GM19463 (cell line): ENCODE results near the gene PSMD14.
"Not testable (repeated sequence)": the region's sequence is repeated elsewhere in the genome, so short reads cannot be mapped to it uniquely, and the experiment has no call there.

Experiments used
- ATAC-seq: cut with Tn5 transposase; IDR thresholded peaks from one replicate; pipeline ENCODE4 v1.9.1; 2021; ENCODE audit warnings: mild to moderate bottlenecking, moderate library complexity; ENCODE audit not compliant: unreplicated experiment

Gene PSMD14

GRCh38 chr2:161332371-161332967, 24.2 kb downstream of the PSMD14 start:
- no peak for ATAC-seq

GRCh38 chr2:161335626-161336025, 27.4 kb downstream of the PSMD14 start:
- no peak for ATAC-seq

DNA sequence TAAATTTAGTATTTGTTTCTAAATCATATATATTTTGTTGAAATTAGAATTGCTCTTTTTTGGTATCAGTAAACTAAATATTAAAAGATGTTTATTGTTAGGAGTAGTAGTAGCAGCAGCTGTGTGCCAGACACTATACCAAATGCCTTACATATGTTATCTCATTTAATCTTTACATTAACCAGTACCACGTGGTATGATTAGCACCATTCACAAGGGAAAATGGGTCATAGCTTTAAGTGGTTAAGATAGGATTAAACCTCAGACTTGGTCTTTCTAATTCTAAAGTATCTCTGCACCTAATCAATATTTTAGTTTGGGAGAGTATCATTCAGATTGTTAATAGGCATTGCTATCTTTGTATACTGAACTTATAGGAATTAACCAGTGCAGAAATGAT, 29.0 kb downstream of the PSMD14 start:
- ATAC-seq, result no peak

DNA sequence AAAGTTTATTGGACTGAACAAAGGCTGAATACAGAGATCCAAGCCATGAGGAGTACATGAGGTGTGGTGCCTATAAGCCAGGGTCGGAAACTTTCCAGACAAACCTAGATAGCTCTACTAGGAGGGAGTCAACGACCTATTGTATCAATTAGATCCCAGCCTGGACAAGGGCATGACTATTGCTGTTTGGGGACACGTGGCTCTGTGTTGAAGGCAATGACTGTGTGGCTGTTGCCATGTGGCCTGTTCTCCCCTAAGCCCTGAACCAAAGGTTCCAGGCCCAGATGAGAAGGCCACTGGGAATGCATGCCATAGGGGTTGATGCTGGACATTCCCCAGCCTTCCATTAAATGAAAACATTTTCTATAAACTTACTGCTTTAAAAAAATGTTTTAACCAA, 31.3 kb downstream of the PSMD14 start:
- ATAC-seq, result not testable (repeated sequence)

GRCh38 chr2:161340930-161341413, 32.7 kb downstream of the PSMD14 start:
- ATAC-seq, result not testable (repeated sequence)

DNA sequence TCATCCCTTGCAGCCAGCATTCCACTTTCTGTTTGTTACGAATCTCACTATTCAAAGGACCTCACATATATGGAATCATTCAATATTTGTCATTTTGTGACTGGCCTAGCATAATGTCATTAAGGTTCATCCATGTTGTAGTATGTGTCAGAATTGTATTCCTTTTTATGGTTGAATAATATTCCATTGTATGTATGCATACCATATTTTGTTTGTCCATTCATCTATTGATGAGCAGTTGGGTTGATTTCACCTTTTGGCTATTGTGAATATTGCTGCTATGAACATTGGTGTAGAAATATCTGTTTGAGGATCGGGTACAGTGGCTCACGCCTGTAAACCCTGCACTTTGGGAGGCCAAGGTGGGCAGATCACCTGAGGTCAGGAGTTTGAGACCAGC, 35.0 kb downstream of the PSMD14 start:
- ATAC-seq, result no peak

DNA sequence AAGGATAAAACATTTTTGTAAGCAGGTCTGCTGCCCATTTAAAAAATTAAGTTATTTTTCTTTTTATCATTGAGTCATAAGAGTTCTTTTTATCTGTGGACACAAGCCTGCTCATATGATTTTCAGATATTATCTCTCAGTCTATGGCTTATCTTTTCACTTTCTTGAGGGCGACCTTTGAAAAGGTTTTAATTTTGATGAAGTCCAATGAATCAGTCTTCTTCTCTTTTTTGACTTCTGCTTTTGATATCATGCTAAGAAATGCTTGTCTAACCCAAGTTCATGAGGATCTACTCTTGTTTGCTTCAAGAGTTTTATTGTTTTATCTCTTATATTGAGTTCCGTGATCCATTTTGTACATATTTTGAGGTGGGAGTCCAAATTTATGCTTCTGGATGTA, 36.5 kb downstream of the PSMD14 start:
- ATAC-seq, result no peak

GRCh38 chr2:161351678-161352077, 43.5 kb downstream of the PSMD14 start:
- no peak for ATAC-seq

DNA sequence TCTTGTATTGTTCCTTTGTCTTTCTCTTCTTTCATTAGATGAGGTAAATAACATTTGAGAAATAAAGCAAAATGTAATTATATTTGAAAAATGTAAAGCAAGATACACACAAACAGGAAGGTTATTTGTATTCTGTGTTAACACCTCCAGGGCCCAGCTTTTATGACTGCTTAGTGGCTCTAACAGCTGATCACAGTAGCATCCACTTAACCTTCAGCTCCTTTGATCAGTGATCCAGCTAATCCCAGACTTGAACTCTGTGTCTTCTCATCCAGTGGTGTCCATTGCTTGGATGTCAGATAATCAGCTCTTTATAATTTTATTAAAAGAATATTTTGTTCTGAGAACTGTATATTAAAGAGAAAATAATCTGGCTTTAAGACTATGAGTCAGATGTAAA, 44.5 kb downstream of the PSMD14 start:
- ATAC-seq, result no peak

GRCh38 chr2:161353543-161353942, 45.3 kb downstream of the PSMD14 start:
- ATAC-seq, result no peak

DNA sequence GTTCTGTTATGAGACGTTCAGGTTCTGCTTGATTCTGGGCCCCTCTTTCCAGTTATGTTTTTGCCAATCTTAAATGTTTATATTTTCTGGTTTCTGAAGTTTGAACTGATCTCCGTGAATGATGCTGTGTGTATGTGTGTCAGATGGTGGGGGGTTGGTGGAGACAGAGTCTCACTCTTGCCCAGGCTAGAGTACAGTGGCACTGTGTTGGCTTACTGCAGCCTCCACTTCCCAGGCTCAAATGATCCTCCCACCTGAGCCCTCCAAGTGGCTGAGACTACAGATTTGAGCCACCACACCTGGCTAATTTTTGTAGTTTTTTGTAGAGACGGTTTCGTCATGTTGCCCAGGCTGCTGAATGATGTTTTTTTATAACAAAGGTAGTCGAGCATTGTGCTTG, 45.9 kb downstream of the PSMD14 start:
- no peak for ATAC-seq

GRCh38 chr2:161355106-161355505, 46.9 kb downstream of the PSMD14 start:
- ATAC-seq, result no peak

DNA sequence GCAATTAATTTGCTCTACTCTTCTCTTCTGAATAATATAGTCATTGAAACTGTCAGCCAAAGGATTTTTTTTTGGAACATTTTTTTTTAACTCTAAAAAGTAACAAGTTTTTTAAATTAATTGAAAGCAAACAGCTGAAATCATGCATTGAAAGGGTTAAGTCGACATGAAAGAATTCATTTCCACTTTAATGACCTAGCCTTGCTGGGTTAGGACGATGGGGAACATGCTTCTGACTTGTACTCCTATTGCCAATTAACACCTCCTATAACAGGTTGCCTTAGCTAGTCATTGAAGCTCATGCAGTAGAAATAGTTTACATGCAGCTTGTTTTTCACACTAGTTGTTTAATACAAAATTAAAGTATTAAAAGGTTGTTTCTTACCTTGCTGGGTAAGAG, 47.8 kb downstream of the PSMD14 start:
- ATAC-seq, result no peak

DNA sequence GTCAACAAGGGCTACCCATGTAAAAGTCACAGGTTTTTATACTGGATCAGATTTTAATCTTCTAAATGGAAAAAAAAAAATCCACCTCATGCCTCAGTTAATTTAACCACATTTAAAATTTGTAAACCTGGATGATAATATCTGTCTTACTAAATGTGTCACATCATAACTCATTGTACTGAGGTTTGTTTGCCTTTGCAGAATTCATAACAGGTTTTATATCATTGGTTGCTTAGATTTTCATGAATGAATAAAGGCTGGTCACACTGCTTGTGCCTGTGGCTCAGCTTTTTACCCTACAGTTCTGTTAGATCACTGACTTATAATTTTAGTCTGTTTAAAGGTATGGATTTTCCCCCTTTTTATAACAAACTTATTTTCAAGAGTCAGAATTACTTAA, 48.9 kb downstream of the PSMD14 start:
- ATAC-seq, result no peak

- no peak for ATAC-seq
Observed at GRCh38 chr2:161358838-161359237, 50.6 kb downstream of the PSMD14 start.

- ATAC-seq, result not testable (repeated sequence)
Observed at GRCh38 chr2:161360095-161360654, 52.0 kb downstream of the PSMD14 start.

DNA sequence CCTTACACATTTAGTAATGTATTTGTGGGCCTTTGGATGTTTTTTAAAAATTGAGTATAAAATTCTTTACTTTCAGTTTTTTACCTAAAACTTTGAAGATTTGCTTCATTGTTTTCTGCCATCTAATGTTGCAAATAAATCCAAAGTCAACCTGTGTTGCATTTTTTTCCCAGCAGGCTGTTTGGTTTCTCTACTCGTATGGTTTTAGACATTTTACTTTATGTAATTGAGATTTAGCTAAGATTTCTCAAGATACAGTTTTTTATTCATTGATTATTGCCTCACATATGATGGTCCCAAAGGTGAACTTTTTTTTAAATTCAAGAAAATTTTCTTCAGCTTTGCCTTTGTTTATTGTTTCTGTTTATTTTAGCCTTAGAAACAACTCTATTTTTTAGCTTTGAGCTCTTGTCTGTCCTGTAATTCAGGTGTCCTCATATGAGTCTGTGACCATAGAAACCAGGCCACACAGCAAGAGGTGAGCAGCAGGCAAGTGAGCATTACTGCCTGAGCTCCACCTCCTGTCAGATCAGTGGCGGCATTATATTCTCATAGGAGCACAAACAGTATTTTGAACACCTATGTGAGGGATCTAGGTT, 54.4 kb downstream of the PSMD14 start:
- no peak for ATAC-seq

- no peak for ATAC-seq
Observed at GRCh38 chr2:161367675-161368074, 59.5 kb downstream of the PSMD14 start.

DNA sequence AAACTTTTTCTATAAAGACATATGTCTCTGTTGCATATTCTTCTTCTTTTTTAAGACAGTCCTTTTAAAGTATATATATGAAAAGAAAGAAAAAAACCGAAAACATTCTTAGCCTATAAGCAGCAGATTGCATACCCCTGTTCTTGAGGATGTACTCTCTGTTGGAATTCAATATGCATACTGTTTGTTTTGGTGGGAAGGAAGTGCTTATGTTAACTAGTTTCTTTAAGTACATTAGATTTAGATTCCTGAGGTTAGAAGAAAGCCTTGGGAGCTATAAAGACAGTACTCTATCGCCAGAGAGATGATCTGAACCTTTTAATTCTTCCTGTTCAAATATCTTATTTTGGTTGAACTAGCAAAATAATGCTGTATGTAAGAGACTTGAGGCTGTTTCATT, 61.1 kb downstream of the PSMD14 start:
- ATAC-seq, result no peak

DNA sequence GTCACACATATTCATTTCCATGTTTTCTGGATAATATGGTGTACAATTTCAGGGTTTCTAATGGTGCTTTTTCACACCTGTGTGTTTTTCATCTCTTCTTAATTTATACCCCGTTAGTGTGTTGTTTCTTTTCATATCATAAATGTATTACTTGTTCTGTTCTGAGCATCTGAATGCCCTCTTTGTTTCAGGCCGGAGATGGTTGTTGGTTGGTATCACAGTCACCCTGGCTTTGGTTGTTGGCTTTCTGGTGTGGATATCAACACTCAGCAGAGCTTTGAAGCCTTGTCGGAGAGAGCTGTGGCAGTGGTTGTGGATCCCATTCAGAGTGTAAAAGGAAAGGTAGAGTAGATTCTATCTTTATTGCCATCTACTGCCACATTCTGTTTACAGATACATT, 62.8 kb downstream of the PSMD14 start:
- ATAC-seq, result no peak

GRCh38 chr2:161371869-161372268, 63.6 kb downstream of the PSMD14 start:
- no peak for ATAC-seq

DNA sequence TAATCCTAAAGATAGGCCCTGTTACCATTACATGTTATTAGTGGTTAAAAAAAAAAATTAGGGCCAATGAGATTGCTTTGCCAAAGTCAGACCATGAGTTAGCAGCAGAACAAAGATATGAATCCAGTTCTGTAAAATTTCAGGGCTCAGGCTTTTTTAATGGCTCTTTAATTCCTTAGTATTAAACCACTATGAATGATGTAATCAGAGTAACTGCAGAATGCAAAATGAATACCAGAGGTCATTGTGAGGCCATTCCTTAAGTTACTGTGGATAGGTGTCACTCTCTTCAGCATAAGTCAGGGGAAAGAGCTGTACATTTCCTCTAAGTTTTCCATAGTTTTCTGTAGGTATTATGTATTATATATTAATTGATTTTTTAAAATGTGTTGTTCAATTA, 65.7 kb downstream of the PSMD14 start:
- ATAC-seq, result no peak

DNA sequence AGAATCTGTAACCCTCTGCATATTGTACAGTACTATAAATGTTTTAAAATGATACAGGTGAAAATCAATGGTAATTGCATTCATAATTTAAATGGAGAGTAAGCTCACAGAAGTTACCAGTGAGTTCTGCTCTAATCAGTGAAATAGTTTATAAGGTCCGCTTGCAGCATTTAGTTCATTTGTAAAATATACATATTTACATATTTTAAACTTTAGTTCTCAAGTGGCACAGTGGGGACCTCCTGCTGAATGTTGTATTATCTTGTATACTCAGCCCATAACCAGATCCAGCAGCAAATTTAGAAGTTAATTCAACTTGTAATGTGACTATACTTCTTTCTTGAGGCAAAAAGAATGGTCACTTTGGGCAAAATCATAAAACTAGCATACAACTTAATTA, 66.2 kb downstream of the PSMD14 start:
- no peak for ATAC-seq
